Measurements from ENCODE around the gene NECAP2.

Gene NECAP2

GRCh38 chr1:16420424-16421118 lies 20.0 kb upstream of the NECAP2 start:
- DNase-seq (ENCODE audit: low read depth): peak; percentile 26
- TF ChIP-seq, protein P1, sequence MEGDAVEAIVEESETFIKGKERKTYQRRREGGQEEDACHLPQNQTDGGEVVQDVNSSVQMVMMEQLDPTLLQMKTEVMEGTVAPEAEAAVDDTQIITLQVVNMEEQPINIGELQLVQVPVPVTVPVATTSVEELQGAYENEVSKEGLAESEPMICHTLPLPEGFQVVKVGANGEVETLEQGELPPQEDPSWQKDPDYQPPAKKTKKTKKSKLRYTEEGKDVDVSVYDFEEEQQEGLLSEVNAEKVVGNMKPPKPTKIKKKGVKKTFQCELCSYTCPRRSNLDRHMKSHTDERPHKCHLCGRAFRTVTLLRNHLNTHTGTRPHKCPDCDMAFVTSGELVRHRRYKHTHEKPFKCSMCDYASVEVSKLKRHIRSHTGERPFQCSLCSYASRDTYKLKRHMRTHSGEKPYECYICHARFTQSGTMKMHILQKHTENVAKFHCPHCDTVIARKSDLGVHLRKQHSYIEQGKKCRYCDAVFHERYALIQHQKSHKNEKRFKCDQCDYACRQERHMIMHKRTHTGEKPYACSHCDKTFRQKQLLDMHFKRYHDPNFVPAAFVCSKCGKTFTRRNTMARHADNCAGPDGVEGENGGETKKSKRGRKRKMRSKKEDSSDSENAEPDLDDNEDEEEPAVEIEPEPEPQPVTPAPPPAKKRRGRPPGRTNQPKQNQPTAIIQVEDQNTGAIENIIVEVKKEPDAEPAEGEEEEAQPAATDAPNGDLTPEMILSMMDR (IDR thresholded peaks at IDR 0.05; ENCODE audit: low read depth, low read length): no peak
- TF ChIP-seq, protein P2, sequence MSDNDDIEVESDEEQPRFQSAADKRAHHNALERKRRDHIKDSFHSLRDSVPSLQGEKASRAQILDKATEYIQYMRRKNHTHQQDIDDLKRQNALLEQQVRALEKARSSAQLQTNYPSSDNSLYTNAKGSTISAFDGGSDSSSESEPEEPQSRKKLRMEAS (IDR thresholded peaks at IDR 0.05; ENCODE audit: low read depth, low read length): no peak
- TF ChIP-seq MYC (IDR thresholded peaks at IDR 0.05; ENCODE audit: low read depth, low read length) (no peak), POLR2A (IDR thresholded peaks at IDR 0.05; ENCODE audit: extremely low read depth, insufficient read length) (no peak)

GRCh38 chr1:16421201-16421600 lies 19.3 kb upstream of the NECAP2 start:
- H3K4me3 ChIP-seq (ENCODE audit: low read depth, low read length): no peak overlapping the region
- no peak for DNase-seq (ENCODE audit: low read depth)
- TF ChIP-seq POLR2A (IDR thresholded peaks at IDR 0.05; ENCODE audit: extremely low read depth, insufficient read length): no peak

More at GRCh38 chr1:16420424-16421118, 20.0 kb upstream of the NECAP2 start:
- H3K4me3 ChIP-seq (ENCODE audit: low read depth, low read length): no peak overlapping the region

GRCh38 chr1:16422041-16422440 lies 18.5 kb upstream of the NECAP2 start:
- TF ChIP-seq, protein P1 (IDR thresholded peaks at IDR 0.05; ENCODE audit: low read depth, low read length): no peak
- no peak for TF ChIP-seq POLR2A (IDR thresholded peaks at IDR 0.05; ENCODE audit: extremely low read depth, insufficient read length)
- no peak for TF ChIP-seq MYC (IDR thresholded peaks at IDR 0.05; ENCODE audit: low read depth, low read length)
- TF ChIP-seq, protein P2 (IDR thresholded peaks at IDR 0.05; ENCODE audit: low read depth, low read length): no peak
- no peak overlapping the region for H3K4me3 ChIP-seq (ENCODE audit: low read depth, low read length)
- no peak for DNase-seq (ENCODE audit: low read depth)

- TF ChIP-seq, protein P1 (IDR thresholded peaks at IDR 0.05; ENCODE audit: low read depth, low read length): no peak
- TF ChIP-seq POLR2A (IDR thresholded peaks at IDR 0.05; ENCODE audit: extremely low read depth, insufficient read length) (no peak), MYC (IDR thresholded peaks at IDR 0.05; ENCODE audit: low read depth, low read length) (no peak)
- TF ChIP-seq, protein P2 (IDR thresholded peaks at IDR 0.05; ENCODE audit: low read depth, low read length): no peak
- no peak for DNase-seq (ENCODE audit: low read depth)
- H3K4me3 ChIP-seq (ENCODE audit: low read depth, low read length): no peak overlapping the region
These were observed 15.1 kb upstream of the NECAP2 start for GRCh38 chr1:16425125-16426025.

DNA sequence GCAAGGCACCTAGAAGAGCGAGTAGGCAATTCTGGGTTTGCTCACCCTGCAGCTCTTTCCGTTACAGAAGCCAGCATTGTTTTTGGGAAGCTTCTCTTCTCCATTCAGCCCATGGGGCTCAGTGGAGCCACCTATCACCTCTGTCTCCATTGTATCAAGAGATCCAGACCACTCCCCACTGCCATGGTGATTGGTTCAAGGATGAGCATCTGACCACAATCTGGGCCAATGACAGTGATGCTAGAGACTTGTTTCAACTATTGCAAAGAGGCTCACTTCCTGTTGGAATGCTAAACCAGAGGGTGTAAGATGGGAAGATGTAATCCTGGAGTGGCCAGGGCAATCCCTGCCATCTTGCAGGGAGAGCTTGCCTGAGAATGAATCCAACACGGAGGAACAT lies 9.9 kb upstream of the NECAP2 start:
- peak; percentile 36 for DNase-seq (ENCODE audit: low read depth)
- H3K4me3 ChIP-seq (ENCODE audit: low read depth, low read length): no peak overlapping the region
- TF ChIP-seq, protein P1 (IDR thresholded peaks at IDR 0.05; ENCODE audit: low read depth, low read length): no peak
- TF ChIP-seq, protein P2 (IDR thresholded peaks at IDR 0.05; ENCODE audit: low read depth, low read length): no peak
- TF ChIP-seq POLR2A (IDR thresholded peaks at IDR 0.05; ENCODE audit: extremely low read depth, insufficient read length) (no peak), MYC (IDR thresholded peaks at IDR 0.05; ENCODE audit: low read depth, low read length) (no peak)

DNA sequence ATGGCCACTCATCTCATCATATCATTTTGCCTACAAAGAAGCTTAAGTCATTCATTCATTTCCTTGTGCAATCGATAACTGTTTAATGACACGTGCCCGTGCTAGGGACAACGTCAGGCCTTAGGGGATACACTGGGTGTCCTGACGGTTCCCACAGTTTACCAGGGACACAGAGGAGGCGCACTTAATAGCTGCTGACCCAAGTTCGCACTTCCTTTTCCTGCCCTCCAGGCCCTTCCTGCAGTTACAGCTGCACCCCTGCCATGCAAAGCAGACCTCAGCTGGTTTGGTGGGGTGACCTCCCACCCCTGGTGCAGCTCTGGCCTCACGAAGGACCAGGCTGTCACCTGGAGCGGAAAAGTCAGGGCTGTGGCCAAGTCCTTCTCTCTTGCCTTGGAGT lies 7.5 kb upstream of the NECAP2 start:
- TF ChIP-seq, protein P2 (IDR thresholded peaks at IDR 0.05; ENCODE audit: low read depth, low read length): no peak
- no peak for TF ChIP-seq POLR2A (IDR thresholded peaks at IDR 0.05; ENCODE audit: extremely low read depth, insufficient read length)
- TF ChIP-seq, protein P1 (IDR thresholded peaks at IDR 0.05; ENCODE audit: low read depth, low read length): no peak
- peak; percentile 27 for DNase-seq (ENCODE audit: low read depth)
- H3K4me3 ChIP-seq (ENCODE audit: low read depth, low read length): no peak overlapping the region
